ENCODE results near the gene ST6GALNAC4. TPM values are rescaled to one million over a fixed set of nuclear protein-coding genes. Genes with fewer than 3 reads are reported as not detected.

Gene ST6GALNAC4
- total RNA-seq, 1 experiment from 2014 or later, result 25.7 TPM

- TF ChIP-seq ZNF317 (CRISPR knock-in tag; IDR thresholded peaks at IDR 0.05; ENCODE audit: borderline replicate concordance, low read depth) (no peak), ZMAT4 (CRISPR knock-in tag; IDR thresholded peaks at IDR 0.05) (no peak), ESRRA (CRISPR knock-in tag; IDR thresholded peaks at IDR 0.05; ENCODE audit: borderline replicate concordance) (0 out of 2 replicates have a peak, but pooled peaks have one; percentile 29), RORB (CRISPR knock-in tag; IDR thresholded peaks at IDR 0.05) (no peak), HMGXB4 (CRISPR knock-in tag; IDR thresholded peaks at IDR 0.05) (0 out of 2 replicates have a peak, but pooled peaks have one; percentile 41), IRF2 (CRISPR knock-in tag; IDR thresholded peaks at IDR 0.05; ENCODE audit: borderline replicate concordance, low read depth) (no peak), NR2C2 (CRISPR knock-in tag; IDR thresholded peaks at IDR 0.05) (no peak)
These were observed at the start of gene ST6GALNAC4 (continued) for GRCh38 chr9:127916720-127917581.

GRCh38 chr9:127965953-127966352, 49.1 kb upstream of the ST6GALNAC4 start:
- H3K27me3 Mint-ChIP-seq (ENCODE audit: low read depth), result no peaks in the 10 kb centered on the region
- H3K4me3 Mint-ChIP-seq, result no peak overlapping the region
- H3K36me3 Mint-ChIP-seq, result no peaks in the 10 kb centered on the region; the same call in 1 of the 2 replicates
- ChIA-PET POLR2A (no interaction called here), CTCF (interaction anchor here (0.7 to 2.1 kb wide), 9 partner anchors 11 to 159 kb away, joined by 3 to 9 read pairs (median 5); no protein-coding TSS in a partner anchor)
- no peaks in the 10 kb centered on the region for H3K9me3 Mint-ChIP-seq
- H3K27ac Mint-ChIP-seq, result peak overlapping the region; percentile 92
- H3K4me1 Mint-ChIP-seq, result peaks cover 79% of the 10 kb centered on the region
- DNase-seq (ENCODE audit: low spot score) (no peak), ATAC-seq (no peak)
- TF ChIP-seq HMGXB4 (CRISPR knock-in tag; IDR thresholded peaks at IDR 0.05) (no peak), ATF6 (CRISPR knock-in tag; IDR thresholded peaks at IDR 0.05) (no peak), ETV6 (CRISPR knock-in tag; IDR thresholded peaks at IDR 0.05) (no peak), MXD4 (CRISPR knock-in tag; IDR thresholded peaks at IDR 0.05; ENCODE audit: borderline replicate concordance) (no peak), E2F1 (CRISPR knock-in tag; IDR thresholded peaks at IDR 0.05) (no peak), RELA (CRISPR knock-in tag; IDR thresholded peaks at IDR 0.05; ENCODE audit: borderline replicate concordance) (no peak), ZSCAN18 (CRISPR knock-in tag; IDR thresholded peaks at IDR 0.05) (no peak), ELF4 (CRISPR knock-in tag; IDR thresholded peaks at IDR 0.05; ENCODE audit: low read depth) (no peak), CDX4 (CRISPR knock-in tag; IDR thresholded peaks at IDR 0.05; ENCODE audit: borderline replicate concordance) (no peak), IRF2 (CRISPR knock-in tag; IDR thresholded peaks at IDR 0.05; ENCODE audit: borderline replicate concordance, low read depth) (no peak), CTCF (IDR thresholded peaks at IDR 0.05) (no peak), AFF4 (CRISPR knock-in tag; IDR thresholded peaks at IDR 0.05; ENCODE audit: borderline replicate concordance) (no peak)

All from WTC11 (cell line).